H9 (cell line): ENCODE measurements around the gene STX7. TPM values are rescaled to one million over a fixed set of nuclear protein-coding genes. Genes with fewer than 3 reads are reported as not detected.

ENCODE experiments used
- DNase-seq: peaks from one replicate; pipeline ENCODE4 v3.0.0-alpha.2; 2017
- H2AFZ ChIP-seq: one replicate; pipeline ENCODE4 v1.6.1; 2013; ENCODE audit warnings: mild to moderate bottlenecking, low read length, control low read depth, moderate library complexity
- H2AK5ac ChIP-seq: 2 replicates; pipeline ENCODE4 v1.6.1; 2013; ENCODE audit warnings: low read length, control low read depth, mixed read lengths; ENCODE audit not compliant: insufficient read length
- H2BK120ac ChIP-seq: one replicate; pipeline ENCODE4 v1.6.1; 2013; ENCODE audit warnings: low read depth, mild to moderate bottlenecking, low read length, control low read depth, inconsistent platforms; ENCODE audit not compliant: poor library complexity, severe bottlenecking
- H2BK12ac ChIP-seq: 2 replicates; pipeline ENCODE4 v1.6.1; 2013; ENCODE audit warnings: low read length, control low read depth, mixed read lengths, low read depth; ENCODE audit not compliant: insufficient read length
- H2BK15ac ChIP-seq: 2 replicates; pipeline ENCODE4 v1.6.1; 2013; ENCODE audit warnings: low read depth, low read length, control low read depth
- H2BK20ac ChIP-seq: one replicate; pipeline ENCODE4 v1.6.1; 2013; ENCODE audit warnings: low read depth, mild to moderate bottlenecking, low read length, control low read depth, inconsistent platforms; ENCODE audit not compliant: poor library complexity, severe bottlenecking
- H2BK5ac ChIP-seq: 2 replicates; pipeline ENCODE4 v1.6.1; 2013; ENCODE audit warnings: low read length, control low read depth, mixed read lengths; ENCODE audit not compliant: insufficient read length
- H3K14ac ChIP-seq: 2 replicates; pipeline ENCODE4 v1.6.1; 2013; ENCODE audit warnings: low read length, control low read depth; ENCODE audit not compliant: insufficient read depth
- H3K18ac ChIP-seq: 2 replicates; pipeline ENCODE4 v1.6.1; 2013; ENCODE audit warnings: low read depth, mild to moderate bottlenecking, mixed read lengths, low read length, control low read depth; ENCODE audit not compliant: insufficient read length
- H3K23ac ChIP-seq: 2 replicates; pipeline ENCODE4 v1.6.1; 2013; ENCODE audit warnings: low read length, control low read depth, mixed read lengths, low read depth; ENCODE audit not compliant: insufficient read length
- H3K23me2 ChIP-seq: 2 replicates; pipeline ENCODE4 v1.6.1; 2013; ENCODE audit warnings: low read depth, mild to moderate bottlenecking, mixed read lengths, low read length, control low read depth; ENCODE audit not compliant: insufficient read length, poor library complexity, severe bottlenecking
- H3K27ac ChIP-seq: 2 replicates; pipeline ENCODE4 v1.5.1; 2013; ENCODE audit warnings: low read length, control low read depth, mixed read lengths, low read depth; ENCODE audit not compliant: insufficient read length
- H3K27me3 ChIP-seq: 2 replicates; pipeline ENCODE4 v1.6.1; 2013; ENCODE audit warnings: low read length, control low read depth, inconsistent platforms; ENCODE audit not compliant: insufficient read depth
- H3K4ac ChIP-seq: 2 replicates; pipeline ENCODE4 v1.6.1; 2013; ENCODE audit warnings: low read depth, mild to moderate bottlenecking, control low read depth, inconsistent platforms, low read length, moderate library complexity
- H3K4me1 ChIP-seq: 2 replicates; pipeline ENCODE4 v1.6.1; 2013; ENCODE audit warnings: low read length, control low read depth, inconsistent platforms; ENCODE audit not compliant: insufficient read depth
- H3K4me2 ChIP-seq: 2 replicates; pipeline ENCODE4 v1.6.1; 2013; ENCODE audit warnings: low read length, control low read depth, mixed read lengths; ENCODE audit not compliant: insufficient read length, insufficient read depth
- H3K56ac ChIP-seq: 2 replicates; pipeline ENCODE4 v1.6.1; 2013; ENCODE audit warnings: low read depth, mild to moderate bottlenecking, mixed read lengths, low read length, control low read depth; ENCODE audit not compliant: insufficient read length
- H3K79me1 ChIP-seq: 2 replicates; pipeline ENCODE4 v1.6.1; 2013; ENCODE audit warnings: low read depth, mild to moderate bottlenecking, moderate library complexity, low read length, control low read depth, inconsistent platforms; ENCODE audit not compliant: insufficient read depth, poor library complexity, severe bottlenecking
- H3K79me2 ChIP-seq: 2 replicates; pipeline ENCODE4 v1.6.1; 2013; ENCODE audit warnings: low read length, control low read depth, inconsistent platforms; ENCODE audit not compliant: insufficient read depth
- H3K9ac ChIP-seq: 2 replicates; pipeline ENCODE4 v1.6.1; 2013; ENCODE audit warnings: low read length, control low read depth, mixed read lengths; ENCODE audit not compliant: insufficient read length; ENCODE audit errors: extremely low read depth
- H3K9me3 ChIP-seq: one replicate; pipeline ENCODE4 v1.6.1; 2013; ENCODE audit warnings: low read depth, low read length, inconsistent platforms; ENCODE audit not compliant: control insufficient read depth
- H3T11ph ChIP-seq: one replicate; pipeline ENCODE4 v1.6.1; 2013; ENCODE audit warnings: mild to moderate bottlenecking, low read length, control low read depth, inconsistent platforms
- H4K20me1 ChIP-seq: one replicate; pipeline ENCODE4 v1.6.1; 2013; ENCODE audit not compliant: control insufficient read depth, insufficient read length, insufficient read depth
- H4K5ac ChIP-seq: 2 replicates; pipeline ENCODE4 v1.6.1; 2013; ENCODE audit warnings: low read depth, mild to moderate bottlenecking, mixed read lengths, low read length, control low read depth; ENCODE audit not compliant: insufficient read length
- H4K8ac ChIP-seq: replicated peaks from 2 replicates; pipeline ENCODE4 v1.6.1; 2013; ENCODE audit warnings: low read length, control low read depth, mixed read lengths, low read depth; ENCODE audit not compliant: insufficient read length
- H4K91ac ChIP-seq: 2 replicates; pipeline ENCODE4 v1.6.1; 2013; ENCODE audit warnings: low read depth, mild to moderate bottlenecking, moderate library complexity, mixed read lengths, low read length, control low read depth; ENCODE audit not compliant: insufficient read length
- H3K27ac Mint-ChIP-seq, 3 experiments: 2 replicates in 2 of 3; 3 replicates in 1 of 3; pipeline ENCODE4 v1.8.0; 2020 to 2021; ENCODE audit warnings: mixed read lengths in 3 of 3, mild to moderate bottlenecking in 1 of 3, moderate library complexity in 1 of 3
- H3K27me3 Mint-ChIP-seq: 2 replicates; pipeline ENCODE4 v1.8.0; 2021; ENCODE audit warnings: low read depth, mild to moderate bottlenecking, moderate library complexity, mixed read lengths
- H3K36me3 Mint-ChIP-seq, 3 experiments: 2 replicates in 2 of 3; 3 replicates in 1 of 3; pipeline ENCODE4 v1.8.0; 2020 to 2021; ENCODE audit warnings: low read depth in 3 of 3, mixed read lengths in 3 of 3; ENCODE audit not compliant: insufficient read depth in 1 of 3
- H3K4me1 Mint-ChIP-seq, 2 experiments: 2 replicates each; pipeline ENCODE4 v1.8.0; 2020; ENCODE audit warnings: mixed read lengths in 2 of 2
- H3K4me3 Mint-ChIP-seq, 2 experiments: 2 replicates in 1 of 2; 3 replicates in 1 of 2; pipeline ENCODE4 v1.8.0; 2020 to 2021; ENCODE audit warnings: mild to moderate bottlenecking in 2 of 2, mixed read lengths in 2 of 2, moderate library complexity in 1 of 2
- H3K9me3 Mint-ChIP-seq, 2 experiments: 2 replicates in 1 of 2; 3 replicates in 1 of 2; pipeline ENCODE4 v1.8.0; 2020; ENCODE audit warnings: mild to moderate bottlenecking in 2 of 2, mixed read lengths in 2 of 2, moderate library complexity in 1 of 2
- WGBS: extraction: QIAGEN DNeasy Blood & Tissue Kit; methylation state at CpG from one replicate; pipeline ENCODE4 v1.1.7; 2013; ENCODE audit warnings: missing lambda C conversion rate, low lambda C conversion rate, mixed read lengths; ENCODE audit not compliant: insufficient read length; ENCODE audit errors: extremely low coverage; 5-methylcytosine and 5-hydroxymethylcytosine counted together
- total RNA-seq: library from RNA; stranded (reverse); gene quantifications from 2 replicates; pipeline ENCODE4 v1.2.1, GENCODE V29; 2021
- TF ChIP-seq, protein P1 (sequence below): fragments of 200-600 bp; sonication (generic); conservative IDR thresholded peaks from 3 replicates; pipeline ENCODE4 v1.8.0; 2021; ENCODE audit warnings: antibody characterized with exemption, mild to moderate bottlenecking

STX7 gene
- total RNA-seq, 1 experiment from 2014 or later, result 30.0 TPM

- Histone ChIP-seq H3K18ac (no peak overlapping the region), H3K23me2 (no peaks in the 10 kb centered on the region), H2BK15ac (no peak overlapping the region), H3K4me2 (no peak overlapping the region), H2BK5ac (no peak overlapping the region), H4K5ac (no peak overlapping the region), H3K27ac (no peak overlapping the region), H3K9me3 (no peaks in the 10 kb centered on the region), H4K20me1 (no peaks in the 10 kb centered on the region), H3K56ac (no peak overlapping the region), H3K14ac (no peak overlapping the region), H3K27me3 (no peaks in the 10 kb centered on the region), H3K4me1 (peaks cover 10% of the 10 kb centered on the region), H3K4ac (no peak overlapping the region), H2AFZ (no peak overlapping the region), H2BK20ac (no peak overlapping the region), H2AK5ac (no peak overlapping the region), H2BK12ac (no peak overlapping the region), H4K91ac (no peak overlapping the region), H3K9ac (no peak overlapping the region), H4K8ac (no peak overlapping the region), H3K79me1 (no peaks in the 10 kb centered on the region), H3T11ph (no peak overlapping the region), H3K23ac (no peak overlapping the region), H3K79me2 (no peaks in the 10 kb centered on the region; the same call in 1 of the 2 replicates), H2BK120ac (no peak overlapping the region)
- TF ChIP-seq, protein P1, sequence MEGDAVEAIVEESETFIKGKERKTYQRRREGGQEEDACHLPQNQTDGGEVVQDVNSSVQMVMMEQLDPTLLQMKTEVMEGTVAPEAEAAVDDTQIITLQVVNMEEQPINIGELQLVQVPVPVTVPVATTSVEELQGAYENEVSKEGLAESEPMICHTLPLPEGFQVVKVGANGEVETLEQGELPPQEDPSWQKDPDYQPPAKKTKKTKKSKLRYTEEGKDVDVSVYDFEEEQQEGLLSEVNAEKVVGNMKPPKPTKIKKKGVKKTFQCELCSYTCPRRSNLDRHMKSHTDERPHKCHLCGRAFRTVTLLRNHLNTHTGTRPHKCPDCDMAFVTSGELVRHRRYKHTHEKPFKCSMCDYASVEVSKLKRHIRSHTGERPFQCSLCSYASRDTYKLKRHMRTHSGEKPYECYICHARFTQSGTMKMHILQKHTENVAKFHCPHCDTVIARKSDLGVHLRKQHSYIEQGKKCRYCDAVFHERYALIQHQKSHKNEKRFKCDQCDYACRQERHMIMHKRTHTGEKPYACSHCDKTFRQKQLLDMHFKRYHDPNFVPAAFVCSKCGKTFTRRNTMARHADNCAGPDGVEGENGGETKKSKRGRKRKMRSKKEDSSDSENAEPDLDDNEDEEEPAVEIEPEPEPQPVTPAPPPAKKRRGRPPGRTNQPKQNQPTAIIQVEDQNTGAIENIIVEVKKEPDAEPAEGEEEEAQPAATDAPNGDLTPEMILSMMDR, result no peak
- no CpG with 5 or more reads among the region's 10 CpGs for WGBS
- Mint-ChIP-seq H3K27me3 (no peaks in the 10 kb centered on the region), H3K9me3 (peaks cover 0 to 2% of the 10 kb centered on the region in 2 experiments; a peak in 2 of 5 replicates), H3K4me3 (no peak overlapping the region), H3K4me1 (no peaks in the 10 kb centered on the region; a peak in 1 of 4 replicates), H3K27ac (no peak overlapping the region), H3K36me3 (peaks cover 4 to 16% (median 15%) of the 10 kb centered on the region in 3 experiments; a peak in 6 of 7 replicates)
- no peak for DNase-seq
Observed at GRCh38 chr6:132490478-132491204, 22.3 kb downstream of the STX7 start.
